Measurements from ENCODE around the gene ARPC4.

Gene ARPC4

DNA sequence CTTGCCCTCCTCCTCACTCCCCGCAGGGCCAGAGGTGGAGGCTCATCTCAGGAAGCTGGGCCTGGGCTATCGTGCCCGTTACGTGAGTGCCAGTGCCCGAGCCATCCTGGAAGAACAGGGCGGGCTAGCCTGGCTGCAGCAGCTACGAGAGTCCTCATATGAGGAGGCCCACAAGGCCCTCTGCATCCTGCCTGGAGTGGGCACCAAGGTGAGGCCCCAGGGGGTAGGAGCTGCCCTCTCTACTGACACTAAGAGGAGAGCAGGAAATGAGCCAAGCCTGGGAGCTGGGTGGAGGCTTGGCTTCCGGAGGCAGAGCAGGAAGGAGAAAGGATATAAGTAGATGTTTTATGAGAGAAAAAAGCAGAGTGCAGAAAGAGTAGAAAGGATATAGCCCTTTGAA is 38.2 kb upstream of the ARPC4 start:
- Histone ChIP-seq H3K9ac (ENCODE audit: low read length) (no peak overlapping the region), H3K36me3 (ENCODE audit: control insufficient read depth, insufficient read depth, low read length) (peaks cover 65% of the 10 kb centered on the region), H3K27me3 (ENCODE audit: control insufficient read depth, insufficient read depth, low read length) (no peaks in the 10 kb centered on the region), H3K4me3 (ENCODE audit: low read depth, low read length) (no peak overlapping the region), H3K27ac (ENCODE audit: low read depth, low read length) (no peak overlapping the region), H3K9me3 (ENCODE audit: control insufficient read depth, insufficient read depth, low read depth, low read length) (no peaks in the 10 kb centered on the region), H3K4me1 (ENCODE audit: control insufficient read depth, insufficient read depth, low read length) (0 out of 2 replicates have a peak, but pooled peaks cover 7% of the 10 kb centered on the region)

GRCh38 chr3:9757427-9757826 is 35.5 kb upstream of the ARPC4 start:
- Histone ChIP-seq H3K9me3 (ENCODE audit: control insufficient read depth, insufficient read depth, low read depth, low read length) (no peaks in the 10 kb centered on the region), H3K27ac (ENCODE audit: low read depth, low read length) (no peak overlapping the region), H3K9ac (ENCODE audit: low read length) (no peak overlapping the region), H3K36me3 (ENCODE audit: control insufficient read depth, insufficient read depth, low read length) (peaks cover 60% of the 10 kb centered on the region), H3K4me1 (ENCODE audit: control insufficient read depth, insufficient read depth, low read length) (no peaks in the 10 kb centered on the region), H3K4me3 (ENCODE audit: low read depth, low read length) (no peak overlapping the region), H3K27me3 (ENCODE audit: control insufficient read depth, insufficient read depth, low read length) (no peaks in the 10 kb centered on the region)

DNA sequence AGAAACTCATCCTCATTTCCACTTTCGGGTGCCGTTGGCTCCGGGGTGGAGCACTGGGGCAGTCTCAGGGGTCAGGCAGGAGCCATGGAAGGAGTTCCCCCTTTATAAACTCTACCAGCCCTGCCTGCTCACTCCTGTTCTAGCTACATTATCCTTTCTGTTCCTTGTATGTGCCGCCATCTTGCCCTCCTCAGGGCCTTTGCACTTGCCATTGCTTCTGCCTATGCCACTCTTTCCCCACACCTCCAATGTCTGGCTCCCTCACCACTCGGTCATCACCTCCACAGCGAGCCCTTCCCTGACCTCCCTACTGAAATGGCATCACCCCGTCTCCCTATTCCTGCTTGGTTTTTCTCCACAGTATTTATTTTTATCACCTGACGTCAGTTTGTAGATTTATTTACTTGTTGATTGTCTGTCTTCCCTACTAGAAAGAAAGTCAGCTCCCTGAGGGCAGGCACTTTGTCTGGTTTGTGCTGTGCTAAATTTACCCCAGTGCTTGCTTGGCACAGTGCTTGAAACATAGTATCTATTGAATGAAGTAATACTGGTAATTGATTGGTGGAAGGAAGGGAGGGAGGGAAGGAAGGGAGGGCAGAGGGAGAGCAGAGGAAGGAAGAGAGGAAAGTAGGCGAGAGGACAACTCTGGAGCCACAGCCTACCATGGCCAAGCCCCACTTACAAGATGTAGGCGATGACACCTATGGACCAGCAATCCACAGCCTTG is 31.9 kb upstream of the ARPC4 start:
- Histone ChIP-seq H3K4me3 (ENCODE audit: low read depth, low read length) (no peak overlapping the region), H3K36me3 (ENCODE audit: control insufficient read depth, insufficient read depth, low read length) (peaks cover 38% of the 10 kb centered on the region)

GRCh38 chr3:9761919-9762318 is 31.0 kb upstream of the ARPC4 start:
- peaks cover 4% of the 10 kb centered on the region; the same call in 1 of the 2 replicates for H3K4me1 ChIP-seq (ENCODE audit: control insufficient read depth, insufficient read depth, low read length)
- no peaks in the 10 kb centered on the region; the same call in 1 of the 2 replicates for H3K27me3 ChIP-seq (ENCODE audit: control insufficient read depth, insufficient read depth, low read length)
- no peak overlapping the region for H3K4me3 ChIP-seq (ENCODE audit: low read depth, low read length)
- peaks cover 29% of the 10 kb centered on the region for H3K36me3 ChIP-seq (ENCODE audit: control insufficient read depth, insufficient read depth, low read length)
- no peaks in the 10 kb centered on the region for H3K9me3 ChIP-seq (ENCODE audit: control insufficient read depth, insufficient read depth, low read depth, low read length)
- H3K9ac ChIP-seq (ENCODE audit: low read length) = no peak overlapping the region
- no peak overlapping the region for H3K27ac ChIP-seq (ENCODE audit: low read depth, low read length)

More for the DNA sequence above, 31.9 kb upstream of the ARPC4 start:
- Histone ChIP-seq H3K27me3 (ENCODE audit: control insufficient read depth, insufficient read depth, low read length) (no peaks in the 10 kb centered on the region), H3K4me1 (ENCODE audit: control insufficient read depth, insufficient read depth, low read length) (peaks cover under 1% of the 10 kb centered on the region; the same call in 1 of the 2 replicates), H3K9me3 (ENCODE audit: control insufficient read depth, insufficient read depth, low read depth, low read length) (no peaks in the 10 kb centered on the region), H3K9ac (ENCODE audit: low read length) (no peak overlapping the region), H3K27ac (ENCODE audit: low read depth, low read length) (no peak overlapping the region)

GRCh38 chr3:9762871-9763270 is 30.0 kb upstream of the ARPC4 start:
- peaks cover 20% of the 10 kb centered on the region for H3K36me3 ChIP-seq (ENCODE audit: control insufficient read depth, insufficient read depth, low read length)
- H3K4me1 ChIP-seq (ENCODE audit: control insufficient read depth, insufficient read depth, low read length) = peaks cover 4% of the 10 kb centered on the region; the same call in 1 of the 2 replicates
- no peak overlapping the region for H3K9ac ChIP-seq (ENCODE audit: low read length)
- H3K4me3 ChIP-seq (ENCODE audit: low read depth, low read length) = no peak overlapping the region
- no peaks in the 10 kb centered on the region; the same call in 1 of the 2 replicates for H3K27me3 ChIP-seq (ENCODE audit: control insufficient read depth, insufficient read depth, low read length)
- no peak overlapping the region for H3K27ac ChIP-seq (ENCODE audit: low read depth, low read length)
- no peaks in the 10 kb centered on the region for H3K9me3 ChIP-seq (ENCODE audit: control insufficient read depth, insufficient read depth, low read depth, low read length)

- H3K36me3 ChIP-seq (ENCODE audit: control insufficient read depth, insufficient read depth, low read length) = 0 out of 2 replicates have a peak, but pooled peaks cover 2% of the 10 kb centered on the region
- H3K27me3 ChIP-seq (ENCODE audit: control insufficient read depth, insufficient read depth, low read length) = peaks cover 11% of the 10 kb centered on the region
- no peak overlapping the region for H3K4me3 ChIP-seq (ENCODE audit: low read depth, low read length)
- no peak overlapping the region for H3K27ac ChIP-seq (ENCODE audit: low read depth, low read length)
- H3K9me3 ChIP-seq (ENCODE audit: control insufficient read depth, insufficient read depth, low read depth, low read length) = no peaks in the 10 kb centered on the region
- H3K9ac ChIP-seq (ENCODE audit: low read length) = no peak overlapping the region
- peaks cover 16% of the 10 kb centered on the region for H3K4me1 ChIP-seq (ENCODE audit: control insufficient read depth, insufficient read depth, low read length)
Measured at GRCh38 chr3:9765865-9766264, 27.0 kb upstream of the ARPC4 start.

- Histone ChIP-seq H3K4me1 (ENCODE audit: control insufficient read depth, insufficient read depth, low read length) (peaks cover 16% of the 10 kb centered on the region), H3K27me3 (ENCODE audit: control insufficient read depth, insufficient read depth, low read length) (peaks cover 11% of the 10 kb centered on the region), H3K9ac (ENCODE audit: low read length) (no peak overlapping the region), H3K36me3 (ENCODE audit: control insufficient read depth, insufficient read depth, low read length) (no peaks in the 10 kb centered on the region), H3K9me3 (ENCODE audit: control insufficient read depth, insufficient read depth, low read depth, low read length) (no peaks in the 10 kb centered on the region), H3K27ac (ENCODE audit: low read depth, low read length) (no peak overlapping the region), H3K4me3 (ENCODE audit: low read depth, low read length) (no peak overlapping the region)
Measured at GRCh38 chr3:9767418-9767817, 25.5 kb upstream of the ARPC4 start.

DNA sequence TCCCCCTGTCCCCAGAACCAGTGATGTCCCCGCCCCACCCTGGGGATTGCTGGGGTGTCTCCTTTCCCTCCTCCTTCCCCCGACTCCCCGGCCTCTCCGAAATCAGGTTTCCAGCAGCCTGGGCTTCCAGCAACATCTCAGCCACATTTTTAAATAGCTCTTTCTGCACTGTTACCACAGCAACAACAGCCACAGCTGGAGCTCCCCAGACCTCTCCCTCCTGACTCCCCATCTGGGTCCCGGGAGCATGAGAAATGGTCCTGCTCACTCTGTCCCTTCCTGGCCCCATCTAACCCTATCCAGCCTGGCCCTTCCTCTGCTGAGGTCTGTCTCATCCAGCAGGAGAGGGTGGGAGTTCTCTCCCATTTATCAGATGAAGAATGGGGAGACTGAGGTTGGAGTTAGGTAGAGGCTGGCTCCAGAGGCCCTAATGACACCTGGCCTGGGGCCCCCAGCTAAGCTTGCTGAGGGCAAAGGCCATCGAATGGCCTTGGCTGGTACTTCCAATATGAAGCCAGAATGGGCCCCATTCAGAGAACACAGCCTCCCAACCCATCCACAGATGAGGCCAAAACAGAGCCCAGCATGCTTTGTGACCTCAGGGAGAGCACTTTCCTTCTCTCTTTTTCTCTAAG is 24.6 kb upstream of the ARPC4 start:
- H3K9ac ChIP-seq (ENCODE audit: low read length) = no peak overlapping the region
- H3K9me3 ChIP-seq (ENCODE audit: control insufficient read depth, insufficient read depth, low read depth, low read length) = no peaks in the 10 kb centered on the region
- H3K4me1 ChIP-seq (ENCODE audit: control insufficient read depth, insufficient read depth, low read length) = peaks cover 16% of the 10 kb centered on the region
- peaks cover 11% of the 10 kb centered on the region for H3K27me3 ChIP-seq (ENCODE audit: control insufficient read depth, insufficient read depth, low read length)
- H3K36me3 ChIP-seq (ENCODE audit: control insufficient read depth, insufficient read depth, low read length) = no peaks in the 10 kb centered on the region
- H3K27ac ChIP-seq (ENCODE audit: low read depth, low read length) = no peak overlapping the region
- no peak overlapping the region for H3K4me3 ChIP-seq (ENCODE audit: low read depth, low read length)

DNA sequence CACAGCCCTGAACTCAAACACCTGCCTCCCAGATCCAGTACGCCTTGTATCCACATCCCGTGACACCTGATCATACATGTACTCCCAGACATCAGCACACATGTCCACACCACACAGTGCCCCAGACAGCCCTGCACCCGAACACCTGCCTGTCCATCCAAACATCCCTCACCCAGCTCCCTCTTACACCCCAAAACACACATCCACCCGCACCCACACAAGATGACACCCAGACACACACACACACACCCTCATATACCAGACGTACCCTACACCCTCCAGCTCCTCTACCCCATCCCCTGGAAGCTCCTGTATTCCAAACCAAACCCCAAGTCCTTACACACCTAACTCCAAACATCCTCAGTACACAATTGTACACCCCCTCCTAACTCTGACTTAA is 23.9 kb upstream of the ARPC4 start:
- H3K27ac ChIP-seq (ENCODE audit: low read depth, low read length) = no peak overlapping the region

DNA sequence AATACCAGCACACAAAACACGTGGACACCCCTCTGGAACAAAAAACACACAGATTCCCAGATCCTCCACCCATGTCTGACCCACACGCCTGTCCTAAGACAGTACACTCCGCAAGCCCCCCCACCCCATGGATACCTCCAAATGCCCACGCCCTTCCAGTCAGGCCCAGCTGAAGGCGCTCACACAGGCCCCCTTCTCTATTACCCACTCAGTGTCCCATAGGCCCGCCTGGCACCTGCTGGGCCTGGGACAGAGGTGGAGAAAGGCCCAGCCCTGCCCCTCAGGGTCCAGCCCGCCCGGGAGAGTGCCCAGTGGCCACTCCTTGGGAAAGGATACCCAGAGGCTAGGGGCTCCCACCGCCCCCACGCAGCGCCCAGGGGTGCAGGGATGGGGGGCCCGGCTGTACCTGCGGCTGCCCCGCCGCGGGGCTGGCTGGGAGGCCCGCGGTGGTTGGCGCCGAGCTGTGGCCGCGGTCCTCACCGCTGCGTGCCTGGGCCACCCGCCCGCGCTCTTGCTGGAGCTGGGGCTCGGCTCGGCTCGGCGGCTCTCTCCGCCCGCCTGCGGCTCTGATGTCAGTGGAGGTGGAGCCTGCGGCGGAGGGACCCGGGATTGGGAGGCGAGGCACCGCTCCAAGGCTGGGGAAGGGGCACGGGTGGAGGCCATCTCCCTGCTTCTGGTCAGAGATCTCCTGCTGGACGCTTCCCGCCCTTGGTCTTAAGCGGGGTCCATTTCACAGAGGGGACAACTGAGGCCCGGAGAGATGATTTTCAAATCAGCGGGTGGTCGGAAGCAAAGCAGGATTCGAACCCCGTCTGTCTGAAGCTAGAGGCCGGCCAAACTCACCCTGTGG is 23.2 kb upstream of the ARPC4 start, which contains the start of gene CAMK1:
CAMK1 (minus strand) TSS at position 522 of the 850 bp plus-strand sequence. CDS start 2,198 bp downstream, outside the sequence.
- H3K9ac ChIP-seq (ENCODE audit: low read length) = peak within 1 kb of the TSS; percentile 49
- peaks cover 11% of the 10 kb centered on the region for H3K27me3 ChIP-seq (ENCODE audit: control insufficient read depth, insufficient read depth, low read length)
- H3K4me3 ChIP-seq (ENCODE audit: low read depth, low read length) = peak within 1 kb of the TSS; percentile 71
- H3K36me3 ChIP-seq (ENCODE audit: control insufficient read depth, insufficient read depth, low read length) = no peaks in the 10 kb centered on the region
- H3K4me1 ChIP-seq (ENCODE audit: control insufficient read depth, insufficient read depth, low read length) = peaks cover 16% of the 10 kb centered on the region
- H3K9me3 ChIP-seq (ENCODE audit: control insufficient read depth, insufficient read depth, low read depth, low read length) = no peaks in the 10 kb centered on the region
- H3K27ac ChIP-seq (ENCODE audit: low read depth, low read length) = no peak within 1 kb of the TSS

More for the DNA sequence above, 23.9 kb upstream of the ARPC4 start:
- H3K27me3 ChIP-seq (ENCODE audit: control insufficient read depth, insufficient read depth, low read length) = peaks cover 11% of the 10 kb centered on the region
- peaks cover 16% of the 10 kb centered on the region for H3K4me1 ChIP-seq (ENCODE audit: control insufficient read depth, insufficient read depth, low read length)
- H3K9ac ChIP-seq (ENCODE audit: low read length) = no peak overlapping the region
- peak overlapping the region; percentile 71 for H3K4me3 ChIP-seq (ENCODE audit: low read depth, low read length)
- H3K9me3 ChIP-seq (ENCODE audit: control insufficient read depth, insufficient read depth, low read depth, low read length) = no peaks in the 10 kb centered on the region
- no peaks in the 10 kb centered on the region for H3K36me3 ChIP-seq (ENCODE audit: control insufficient read depth, insufficient read depth, low read length)
